Stimulated activated CD8-positive, alpha-beta memory T cell treated with anti-CD3 and anti-CD28 coated beads, Interleukin-15, amount 100 ng/mL, for 48 hours (primary cell): ENCODE data around the gene NME8.

Source experiments
- DNase-seq, 2 donors: peaks; one replicate each; pipeline ENCODE4 v3.0.0-alpha.2; 2020; ENCODE audit warnings: low read depth in 2 of 2

NME8 gene

DNA sequence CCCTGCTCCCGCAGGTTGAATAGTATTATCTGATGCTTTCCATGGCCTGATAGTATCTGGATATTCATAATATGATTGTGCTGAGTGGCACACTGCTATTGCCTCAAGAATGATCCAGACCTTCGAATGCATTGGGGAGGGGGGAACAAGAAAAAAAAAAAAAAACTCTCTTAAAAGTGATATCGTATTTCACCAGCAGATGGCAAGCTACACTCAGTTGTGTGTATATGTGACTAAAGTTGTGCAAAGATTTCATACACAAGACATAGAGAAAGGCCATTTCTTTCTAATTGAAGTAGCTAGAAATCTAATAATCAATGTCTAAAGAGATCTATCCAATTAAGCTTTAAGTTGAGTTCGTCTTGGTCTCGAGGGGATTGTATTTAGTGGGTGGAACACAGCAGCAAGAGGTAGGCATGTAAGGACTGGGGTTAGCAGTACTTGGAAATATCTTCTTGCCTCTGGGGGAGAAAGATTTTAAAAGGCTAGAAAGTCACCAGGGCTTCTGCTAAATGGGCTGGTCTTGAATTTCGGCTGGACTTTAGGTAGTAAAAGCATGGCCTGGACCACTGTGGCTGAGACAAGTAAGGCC, 52.9 kb downstream of the NME8 start:
- no peak for DNase-seq

DNA sequence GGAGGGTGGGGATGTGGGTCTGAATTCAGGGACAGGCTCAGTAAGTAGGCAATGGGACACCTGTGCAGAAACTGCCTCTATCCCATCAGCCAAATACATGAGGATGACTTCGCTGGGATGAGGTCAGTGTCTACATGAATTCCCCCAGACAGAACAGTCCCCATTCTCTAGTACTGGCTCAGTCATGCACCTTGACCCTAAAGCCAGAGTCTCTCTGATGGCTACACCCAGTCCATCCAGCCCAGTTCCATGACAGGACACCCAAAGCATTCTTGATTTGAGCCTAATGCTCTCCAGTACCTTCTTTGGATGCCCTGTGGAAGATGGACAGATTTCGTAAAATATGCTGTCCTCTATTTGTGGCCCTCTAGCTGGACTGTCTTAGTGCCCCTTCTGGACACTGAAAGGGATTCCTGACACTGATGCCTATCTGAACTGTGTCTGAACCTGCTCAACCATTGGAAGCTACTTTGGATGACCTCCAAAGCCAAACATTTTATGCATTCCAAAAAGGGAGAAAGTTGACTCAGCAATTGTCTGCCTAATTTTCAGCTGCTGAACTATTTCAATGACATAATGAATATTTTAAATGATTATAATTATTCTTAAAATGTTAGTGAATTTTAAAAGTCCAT, 53.6 kb downstream of the NME8 start:
- DNase-seq: no peak

DNA sequence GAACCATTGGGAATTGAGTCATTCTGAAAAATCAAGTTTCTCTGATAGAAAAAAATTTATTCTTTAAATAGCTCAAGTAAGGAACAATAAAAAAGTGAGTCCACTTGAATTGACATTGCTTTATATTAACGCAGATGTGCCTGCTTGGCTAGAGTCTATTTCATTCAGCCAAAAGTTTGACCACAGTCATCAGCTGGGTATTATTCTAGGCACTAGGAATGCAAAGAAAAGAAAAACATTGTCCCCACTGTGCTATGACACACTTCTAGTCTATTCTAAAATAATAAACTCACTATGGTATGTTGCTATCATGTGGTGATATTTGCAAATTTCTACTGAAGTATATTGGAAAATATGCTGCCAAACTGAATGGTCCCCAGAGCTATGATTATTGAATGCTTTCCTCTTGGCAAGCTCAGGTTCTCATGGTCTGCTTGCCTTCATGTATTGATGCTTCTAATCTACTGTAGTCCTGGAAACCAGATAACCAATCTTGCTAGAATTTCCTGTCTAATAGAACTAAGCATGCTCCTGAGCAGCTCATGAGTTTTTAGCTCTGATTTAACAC, 59.9 kb downstream of the NME8 start:
- DNase-seq: no peak

DNA sequence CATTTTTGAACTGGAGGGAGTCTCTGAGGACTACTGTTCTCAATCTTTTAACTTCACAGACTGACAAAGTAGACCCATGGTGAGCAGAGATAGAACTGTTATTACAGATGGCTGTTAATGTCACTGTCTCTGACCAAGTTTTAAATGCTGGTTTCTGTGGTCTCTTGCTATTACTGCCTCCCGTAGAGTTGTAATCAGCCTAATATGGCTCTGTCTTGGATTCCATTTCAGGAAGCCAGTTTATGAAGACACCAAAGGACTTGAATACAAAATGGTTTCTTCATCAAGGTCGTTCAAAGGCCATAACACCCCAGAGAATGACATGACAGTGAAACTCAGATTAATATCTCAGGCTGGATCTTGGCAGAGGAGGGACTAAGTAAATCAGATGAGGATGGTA, 64.4 kb downstream of the NME8 start:
- no peak for DNase-seq

DNA sequence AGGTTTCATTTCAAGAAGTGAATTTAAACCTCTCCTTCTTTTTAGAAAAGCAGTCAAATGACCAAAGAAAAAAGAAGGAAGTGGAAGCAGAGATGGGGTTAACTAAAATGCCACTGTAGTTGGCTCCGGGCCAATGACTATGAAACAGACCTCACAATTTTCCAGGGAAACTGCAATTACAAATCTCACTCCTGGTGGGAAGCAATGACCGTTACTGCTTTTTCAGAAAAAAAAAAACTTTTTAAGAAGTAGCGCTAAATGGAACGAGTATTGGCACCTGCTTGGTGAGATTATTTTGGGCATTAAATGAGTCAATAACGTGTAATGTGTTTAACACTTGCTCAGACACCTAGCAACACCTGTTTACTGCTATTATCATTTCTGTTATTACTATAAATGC, 67.0 kb downstream of the NME8 start:
- no peak for DNase-seq

DNA sequence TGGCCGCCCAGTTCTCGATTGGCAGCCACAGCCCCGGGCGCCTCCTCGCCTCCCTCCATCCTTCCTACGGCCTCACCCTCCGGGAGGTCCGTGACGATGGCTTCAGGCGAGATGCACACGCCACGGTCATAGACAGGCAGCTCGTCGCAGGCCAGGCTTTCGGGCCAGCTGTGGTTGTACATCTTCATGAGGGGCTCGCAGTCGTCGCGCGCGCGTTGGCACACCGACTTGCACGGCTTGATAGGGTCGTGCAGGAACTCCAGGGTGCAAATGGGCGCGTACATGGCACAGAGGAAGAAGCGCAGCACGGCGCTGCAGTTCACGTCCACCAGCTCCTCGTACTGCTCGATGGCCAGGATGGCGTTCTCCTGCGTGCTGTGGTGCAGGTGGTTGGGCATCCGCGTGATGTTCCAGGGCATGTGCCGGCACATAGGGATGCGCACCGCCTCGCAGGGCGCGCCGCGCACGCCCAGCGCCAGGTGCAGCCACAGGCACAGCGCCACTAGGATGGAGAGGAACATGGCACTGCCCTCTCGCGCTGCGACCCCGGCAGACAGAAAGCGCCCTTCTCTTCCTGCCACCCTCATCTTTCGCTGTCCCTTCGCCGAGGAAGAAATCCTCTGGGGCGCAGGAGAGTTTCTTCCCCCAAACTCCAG, 67.7 kb downstream of the NME8 start:
- DNase-seq: no peak

DNA sequence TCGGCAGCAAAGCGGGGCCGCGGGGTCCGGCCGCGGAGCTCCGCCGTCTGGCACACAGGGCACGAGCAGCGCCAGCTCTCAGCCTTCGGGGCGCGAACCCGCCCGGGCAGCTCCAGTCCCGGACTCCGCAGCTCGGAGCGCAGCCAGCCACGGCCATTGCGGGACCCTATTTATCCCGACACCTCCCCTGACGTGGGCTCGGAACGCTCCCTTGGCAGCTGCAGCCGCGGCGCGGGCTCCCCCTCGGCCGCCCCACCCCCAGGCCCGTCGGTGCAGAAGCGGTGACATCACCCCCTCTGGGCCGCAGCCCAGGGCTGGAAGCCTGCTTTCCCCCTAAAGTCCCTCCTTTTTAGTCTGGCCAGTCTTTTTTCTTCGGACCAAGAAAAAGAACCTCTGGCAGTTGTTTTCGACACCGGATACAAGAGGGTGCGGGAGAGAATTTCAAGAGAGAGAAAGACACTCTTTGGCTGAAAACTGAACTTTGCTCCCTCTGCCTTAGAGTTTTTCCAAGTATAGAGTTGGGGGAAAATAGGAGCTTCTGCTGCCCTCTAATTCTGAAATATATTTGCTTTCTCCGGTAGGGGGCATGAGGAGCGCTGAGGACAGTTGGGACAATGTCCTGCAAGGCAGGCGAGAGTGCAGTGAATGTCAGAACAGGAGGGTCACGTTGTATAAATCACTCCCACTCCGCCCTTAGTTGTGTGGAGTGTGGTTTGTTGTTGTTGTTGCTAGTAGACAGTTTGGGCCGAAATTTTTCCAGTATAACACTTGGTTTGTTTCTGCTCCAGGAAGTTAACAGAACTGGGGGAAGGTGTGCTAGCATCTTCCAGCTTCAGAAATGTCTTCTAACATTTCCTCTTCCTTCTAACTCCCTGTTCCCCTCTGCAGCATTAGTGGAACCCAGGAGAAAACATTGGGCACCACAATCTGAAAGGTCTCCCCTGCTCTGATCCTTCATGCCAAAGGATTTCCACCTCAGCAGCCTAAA, 68.6 kb downstream of the NME8 start, which contains the start of gene SFRP4:
Gene SFRP4 (minus strand): TSS at position 145 of the 988 bp plus-strand sequence. CDS start 280 bp downstream, outside the sequence.
- no peak for DNase-seq

DNA sequence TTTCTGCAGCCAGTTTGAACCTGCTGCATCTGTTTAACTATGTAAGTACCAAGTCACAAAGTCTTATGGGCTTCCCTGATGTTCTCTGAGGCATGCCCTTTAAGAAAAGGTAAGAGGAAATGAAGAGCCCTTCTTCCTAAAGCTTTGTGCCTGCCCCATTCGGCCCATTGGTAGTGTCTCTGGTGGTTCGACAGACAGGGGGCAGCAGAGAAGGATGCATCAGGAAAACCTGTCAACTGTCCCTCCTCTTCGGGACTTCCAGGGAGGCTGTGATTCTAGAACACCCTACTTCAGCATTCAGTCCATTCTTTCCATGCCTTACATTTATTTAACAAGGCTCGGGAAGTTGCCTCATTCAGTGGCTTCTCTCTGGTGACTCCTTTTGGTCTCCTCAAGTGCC, 70.1 kb downstream of the NME8 start:
- no peak for DNase-seq

DNA sequence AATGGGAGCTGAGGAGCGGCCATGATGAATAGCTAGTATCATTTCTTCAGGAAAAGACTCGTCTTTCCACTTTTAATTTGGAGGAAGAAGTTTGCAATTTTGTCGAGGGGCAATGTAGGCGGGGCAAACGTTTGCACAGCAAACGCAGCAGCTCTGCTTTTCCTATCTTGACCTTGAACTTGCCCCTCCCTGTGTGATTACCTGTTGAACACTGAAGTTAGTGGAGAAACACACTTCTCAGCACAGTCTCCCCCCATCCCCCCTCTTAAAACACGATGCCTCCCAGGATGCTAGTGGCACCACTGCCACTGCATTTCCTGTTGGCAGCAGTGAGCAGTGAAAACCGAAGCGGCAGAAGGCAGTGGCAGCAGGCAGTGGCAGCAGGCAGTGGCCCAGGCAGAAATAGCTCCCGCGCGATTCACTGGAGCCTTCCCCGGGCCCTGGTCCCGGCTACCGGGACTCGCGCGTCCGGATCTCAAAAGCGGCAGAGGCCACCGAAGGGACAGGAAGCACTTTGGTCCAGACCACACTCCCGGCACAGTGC, 72.0 kb downstream of the NME8 start, which contains the start of gene EPDR1:
Gene EPDR1 (plus strand): TSS at position 336 of the 544 bp plus-strand sequence. CDS start 300 bp downstream, outside the sequence.
- no peak for DNase-seq

DNA sequence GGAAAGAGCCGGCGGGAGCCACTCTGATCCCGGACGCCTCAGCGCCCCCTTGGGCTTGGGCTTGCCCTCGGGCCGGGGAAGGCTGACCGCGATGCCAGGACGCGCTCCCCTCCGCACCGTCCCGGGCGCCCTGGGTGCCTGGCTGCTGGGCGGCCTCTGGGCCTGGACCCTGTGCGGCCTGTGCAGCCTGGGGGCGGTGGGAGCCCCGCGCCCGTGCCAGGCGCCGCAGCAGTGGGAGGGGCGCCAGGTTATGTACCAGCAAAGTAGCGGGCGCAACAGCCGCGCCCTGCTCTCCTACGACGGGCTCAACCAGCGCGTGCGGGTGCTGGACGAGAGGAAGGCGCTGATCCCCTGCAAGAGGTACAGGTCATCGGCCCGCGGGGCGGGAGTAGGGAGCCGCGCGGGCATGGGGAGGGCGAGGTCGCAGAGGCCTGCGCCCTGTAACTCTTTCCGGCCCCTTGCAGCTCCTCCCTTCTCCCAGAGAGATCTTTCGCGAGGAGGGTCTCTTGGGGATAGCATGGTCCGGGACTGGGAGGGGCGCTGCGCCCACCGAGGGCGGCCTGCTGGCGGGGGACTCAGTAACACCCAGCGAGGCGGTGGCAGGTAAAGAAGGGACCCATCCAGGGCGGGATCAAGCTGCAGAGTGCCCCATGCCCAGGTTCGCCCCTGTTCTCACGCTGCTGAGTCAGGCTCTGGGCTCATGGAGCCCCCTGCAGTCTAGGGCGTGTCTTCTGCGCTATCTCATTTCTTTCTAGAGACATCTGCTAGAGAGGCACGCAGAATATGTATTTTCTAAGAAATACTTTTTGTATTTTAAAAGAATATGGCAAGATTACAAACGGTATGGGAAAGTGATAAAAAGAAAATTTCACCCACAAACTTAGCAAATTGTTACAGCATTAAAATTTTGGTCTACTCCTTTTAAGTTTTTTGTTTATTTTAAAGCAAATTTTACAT, 72.7 kb downstream of the NME8 start:
- DNase-seq: no peak

DNA sequence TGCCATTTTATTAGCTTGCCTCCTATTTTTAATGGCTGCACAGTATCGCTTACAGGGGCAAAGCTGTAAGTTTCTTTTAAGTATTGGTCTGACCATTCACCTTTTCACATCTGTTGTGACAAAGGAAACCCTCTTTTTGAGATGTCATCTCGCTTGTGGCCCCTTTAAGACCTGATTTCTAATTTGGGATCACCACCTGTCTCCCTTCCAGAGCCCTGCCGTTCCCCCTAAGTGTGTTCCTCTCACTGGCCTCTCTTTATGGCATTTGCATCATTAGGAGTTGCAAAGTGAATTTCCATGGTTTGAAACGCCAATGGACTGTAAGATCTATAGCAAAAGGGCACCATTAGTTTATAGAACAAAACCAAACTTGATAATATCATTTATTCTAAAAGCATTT, 73.5 kb downstream of the NME8 start:
- DNase-seq: no peak

DNA sequence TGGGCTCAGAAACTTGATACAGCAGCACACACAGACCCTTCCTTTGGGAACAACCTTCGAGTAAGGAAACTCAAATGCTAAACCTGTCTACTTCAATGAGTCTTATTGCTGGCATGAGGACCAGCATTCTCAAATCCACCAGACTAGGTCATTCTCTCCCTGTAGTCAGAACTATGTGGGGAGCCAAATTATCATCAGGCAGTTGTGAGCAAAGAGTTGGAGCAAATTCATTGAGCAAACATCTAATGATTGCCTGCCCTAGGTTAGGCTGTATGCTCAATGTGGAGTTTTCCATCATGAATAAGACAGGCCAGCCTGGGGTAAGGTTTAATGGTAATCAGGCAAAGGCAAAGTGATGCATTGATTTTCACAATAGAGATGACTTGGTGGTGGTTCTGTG, 75.6 kb downstream of the NME8 start:
- no peak for DNase-seq

DNA sequence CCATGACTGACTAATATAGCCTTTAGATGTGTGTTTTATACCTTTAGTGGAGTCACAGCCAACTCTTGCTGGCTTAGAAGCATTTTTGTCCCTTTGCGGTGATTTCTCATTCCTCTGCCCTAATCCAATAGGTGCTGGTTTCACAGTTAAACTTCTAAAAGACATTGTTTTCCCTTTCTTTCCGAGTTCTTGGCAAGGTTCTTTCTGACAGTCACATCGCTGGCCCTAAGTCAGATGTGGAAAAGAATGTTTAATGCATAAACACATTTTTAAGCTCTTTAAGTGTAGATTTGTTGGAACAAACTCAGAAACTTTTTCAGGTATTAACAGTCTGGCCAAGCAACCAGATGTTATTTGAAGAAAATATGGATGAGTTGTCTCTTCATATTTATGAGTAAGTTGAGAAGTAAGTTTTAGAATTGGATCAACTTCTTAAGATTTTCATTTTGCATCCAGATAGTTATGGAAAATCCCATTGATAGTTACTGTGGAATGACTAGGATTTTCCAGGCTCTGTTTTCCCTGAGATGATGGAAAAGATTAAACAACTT, 76.2 kb downstream of the NME8 start:
- no peak for DNase-seq

DNA sequence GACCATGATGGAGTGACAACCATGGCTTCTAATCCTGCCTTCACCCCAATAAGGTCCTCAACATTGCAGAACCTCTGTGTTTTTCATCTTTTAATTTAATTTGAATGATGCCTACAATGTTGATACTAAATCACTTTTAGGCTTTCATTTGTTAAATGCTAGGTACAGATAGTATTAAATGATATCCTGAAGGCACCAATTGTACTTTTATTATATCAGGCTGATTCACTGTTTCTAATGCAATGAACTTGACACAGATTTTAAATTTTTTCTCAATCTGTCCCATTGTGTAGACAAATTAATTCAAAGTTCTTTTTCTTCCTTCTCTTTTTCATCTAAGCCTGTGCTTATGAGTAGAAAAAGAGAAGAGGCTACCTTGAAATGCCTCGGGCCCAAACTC, 77.2 kb downstream of the NME8 start:
- DNase-seq: no peak

DNA sequence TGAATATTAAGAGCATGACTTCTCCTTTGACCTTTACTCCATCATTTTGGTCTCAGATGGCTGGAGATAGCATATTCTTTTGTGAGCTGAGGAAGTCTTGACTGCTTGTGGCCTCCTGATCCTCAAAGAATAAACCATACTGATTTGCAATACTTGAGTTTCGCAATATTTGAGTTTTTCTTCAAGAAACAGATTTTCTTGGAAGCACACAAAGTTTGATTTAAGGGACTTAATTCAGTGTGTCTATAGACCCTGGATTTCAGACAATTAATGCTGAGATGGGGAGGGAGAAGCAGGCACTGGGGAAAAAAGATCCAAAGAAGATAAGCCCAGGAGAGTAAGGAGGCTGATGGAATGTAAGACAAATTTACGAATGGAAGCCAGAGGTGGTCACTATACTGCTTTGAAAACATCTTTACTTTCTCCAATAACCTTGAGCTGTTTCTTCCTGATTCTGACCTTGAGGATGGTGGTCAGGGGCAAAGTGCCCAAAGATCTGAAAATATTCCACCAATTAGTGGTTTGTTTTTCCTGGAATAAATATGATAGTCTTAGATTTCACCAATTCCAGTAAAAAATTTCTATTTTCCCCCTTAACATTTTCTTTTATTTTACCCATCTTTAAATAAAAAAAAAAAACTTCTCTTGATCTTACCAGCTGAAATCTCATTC, 79.5 kb downstream of the NME8 start:
- DNase-seq: no peak

DNA sequence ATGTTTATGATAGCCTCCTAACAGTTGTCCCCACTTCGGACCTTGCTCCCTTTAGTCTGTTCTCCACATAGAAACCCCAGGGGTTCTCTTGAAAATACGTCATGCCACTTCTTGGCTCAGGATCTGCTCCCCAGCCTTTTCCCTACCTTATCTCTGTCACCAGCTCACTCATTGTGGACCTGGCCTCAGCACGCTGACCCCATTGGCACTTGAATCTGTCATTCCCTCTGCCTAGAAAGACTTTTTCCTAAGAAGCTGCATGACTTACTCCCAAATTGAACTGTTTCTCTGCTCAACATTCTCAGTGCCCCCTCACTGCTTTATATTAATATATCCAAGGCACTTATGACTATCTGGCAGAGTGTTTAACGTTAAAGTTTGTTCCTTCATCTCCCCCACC, 80.5 kb downstream of the NME8 start:
- DNase-seq: no peak

DNA sequence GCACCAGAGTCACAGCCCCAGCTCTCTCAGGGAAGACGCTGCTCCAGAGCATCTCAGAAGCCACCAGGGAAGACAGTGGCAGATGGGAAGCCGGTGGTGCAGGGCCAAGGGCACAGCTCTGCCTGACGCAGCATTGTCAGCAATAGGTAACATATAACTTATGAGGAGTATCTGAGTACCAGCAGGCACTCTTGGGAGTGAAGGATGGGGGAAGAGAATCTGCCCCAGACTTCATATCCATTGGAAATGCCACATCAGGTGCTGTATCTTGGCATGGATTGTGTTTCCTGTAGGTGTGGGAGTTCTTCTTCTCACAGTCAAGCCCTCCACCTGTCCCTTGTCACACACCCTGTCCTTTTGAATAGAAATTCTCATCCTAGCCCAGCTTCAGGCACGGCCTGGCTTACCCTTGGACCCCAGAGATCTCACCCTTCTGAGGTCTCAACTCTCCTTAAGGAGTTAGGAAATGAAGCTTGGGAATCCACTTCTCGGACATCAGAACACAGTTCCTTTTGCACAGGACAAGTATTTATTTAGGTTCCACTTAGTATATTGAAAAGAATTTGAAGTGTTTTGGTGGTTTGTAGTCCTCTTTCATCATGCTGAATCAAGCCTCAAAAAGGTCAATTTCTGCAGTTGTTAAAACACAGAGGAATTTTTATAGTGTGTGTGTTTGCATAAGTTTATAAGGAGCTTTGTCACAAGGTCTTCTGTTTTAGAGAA, 82.0 kb downstream of the NME8 start:
- DNase-seq: no peak

DNA sequence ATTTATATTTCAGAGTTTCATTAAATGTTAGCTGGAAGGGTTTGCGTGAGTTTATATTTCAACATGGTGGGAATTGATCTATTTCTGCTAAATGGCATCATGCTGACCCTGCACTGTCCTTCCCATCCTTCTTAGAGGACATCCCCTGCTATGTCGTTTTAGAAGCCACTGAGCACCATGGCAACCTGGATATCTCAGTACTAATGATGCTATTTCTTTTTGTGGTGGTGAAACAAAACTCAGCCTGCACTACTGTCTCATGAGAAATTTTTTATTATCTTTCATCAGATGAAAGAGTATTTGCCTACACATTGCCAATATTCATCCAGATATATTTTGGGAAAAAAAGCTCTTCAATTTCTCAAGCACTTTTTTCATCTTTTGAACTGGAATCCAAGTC, 84.1 kb downstream of the NME8 start:
- no peak for DNase-seq
